Fibroblast of the conjunctiva (primary cell): Measurements from ENCODE around the gene ANKRD13B.

Experiments used
- DNase-seq: peaks from one replicate; pipeline ENCODE4 v3.0.0-alpha.2; 2010; ENCODE audit warnings: low read depth

The ANKRD13B gene

DNA sequence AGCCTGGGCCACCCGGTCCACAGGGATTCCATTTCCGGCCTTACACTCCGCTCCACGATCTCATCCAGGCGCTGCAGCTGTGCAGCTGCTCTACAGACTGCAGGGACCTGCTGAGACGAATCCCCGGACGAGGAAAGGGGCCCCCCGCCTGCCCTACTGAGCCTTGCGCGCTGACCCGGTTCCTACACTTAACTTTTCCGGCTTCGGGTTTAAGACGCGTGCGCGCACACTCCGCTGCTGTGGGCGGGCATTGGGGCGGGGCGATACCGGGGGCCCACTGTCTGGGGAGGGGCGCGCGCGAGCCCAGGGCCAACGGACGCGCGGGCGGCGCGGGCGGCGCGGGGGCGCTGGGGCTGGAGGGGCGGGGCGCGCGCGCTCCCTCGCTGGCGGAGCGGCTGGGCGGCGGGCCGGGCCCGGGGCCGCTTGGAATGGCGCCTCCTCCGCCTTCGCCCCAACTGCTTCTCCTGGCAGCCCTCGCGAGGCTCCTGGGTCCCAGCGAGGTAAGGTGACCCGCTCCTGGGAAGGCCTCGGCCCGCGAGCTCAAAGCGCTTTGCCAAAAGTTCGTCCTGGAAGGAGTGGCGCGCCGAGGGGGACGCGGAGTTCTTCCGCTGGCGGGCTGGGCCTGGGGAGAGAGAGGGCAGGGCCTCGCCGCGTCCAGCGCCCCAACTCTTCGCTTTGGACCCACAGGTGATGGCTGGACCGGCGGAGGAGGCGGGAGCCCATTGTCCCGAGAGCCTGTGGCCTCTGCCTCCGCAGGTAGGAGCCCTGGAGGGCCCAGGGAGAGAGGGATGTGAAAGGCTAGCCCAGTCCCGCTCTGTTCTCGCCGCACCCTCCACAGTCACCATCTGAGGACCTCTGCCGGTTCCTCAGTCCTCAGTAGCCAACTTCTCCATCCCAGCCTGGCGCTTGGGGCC is 24.3 kb upstream of the ANKRD13B start, which contains the start of gene TP53I13:
Gene TP53I13 (plus strand): TSS at position 371 of the 914 bp plus-strand sequence. CDS start 58 bp downstream, at position 429.
- DNase-seq, result no peak

DNA sequence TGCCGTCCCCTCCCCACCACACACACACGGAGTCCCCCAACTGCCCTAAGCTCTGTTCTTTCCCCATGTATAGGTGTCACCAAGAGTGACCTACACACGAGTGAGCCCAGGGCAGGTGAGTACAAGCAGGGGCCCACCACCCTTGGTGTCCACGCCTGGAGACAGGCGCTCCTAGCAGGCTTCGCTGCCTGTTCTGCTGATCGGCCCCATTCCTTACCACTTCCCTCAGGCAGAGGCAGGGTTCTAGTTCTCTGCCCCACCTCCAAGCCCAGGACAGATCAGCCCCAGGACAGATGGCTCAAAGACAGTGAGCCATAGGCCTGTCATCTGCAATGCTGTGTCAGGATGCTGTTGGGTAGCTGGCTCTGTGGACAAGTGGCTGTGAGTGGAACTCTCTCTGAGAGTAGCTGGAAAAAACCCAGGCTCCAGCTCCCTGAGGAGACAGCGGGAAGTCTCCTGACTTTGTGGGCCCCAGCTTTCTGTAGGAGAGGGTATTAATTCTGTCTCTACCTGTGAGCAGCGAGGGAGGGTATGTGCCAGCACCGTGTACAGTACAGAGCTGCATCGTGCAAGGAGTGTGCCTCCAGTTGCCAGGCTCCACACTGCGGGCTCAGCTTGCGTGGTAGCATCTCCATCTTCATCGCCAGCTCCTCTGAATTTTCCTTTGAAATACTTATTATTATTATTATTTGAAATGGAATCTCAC is 23.5 kb upstream of the ANKRD13B start:
- no peak for DNase-seq

DNA sequence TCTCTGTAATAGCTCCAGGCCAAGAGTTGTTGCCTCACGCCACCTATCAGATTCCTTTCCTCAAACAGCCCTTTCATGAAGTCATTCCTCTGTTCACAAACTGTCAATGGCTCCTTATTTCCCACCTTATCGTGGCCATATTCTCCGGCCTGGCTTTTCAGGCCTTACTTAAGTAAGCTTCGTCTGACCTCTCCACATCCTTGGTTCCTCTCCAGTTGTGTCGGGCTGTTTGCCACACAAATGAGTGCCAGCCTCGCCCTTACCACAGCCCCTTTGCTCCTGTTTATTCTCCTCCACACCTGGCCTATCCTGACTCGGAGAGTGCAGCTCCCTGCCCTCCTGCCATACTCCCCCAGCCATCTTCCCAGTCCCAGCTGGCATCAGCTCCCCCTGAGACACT is 22.4 kb upstream of the ANKRD13B start:
- no peak for DNase-seq

DNA sequence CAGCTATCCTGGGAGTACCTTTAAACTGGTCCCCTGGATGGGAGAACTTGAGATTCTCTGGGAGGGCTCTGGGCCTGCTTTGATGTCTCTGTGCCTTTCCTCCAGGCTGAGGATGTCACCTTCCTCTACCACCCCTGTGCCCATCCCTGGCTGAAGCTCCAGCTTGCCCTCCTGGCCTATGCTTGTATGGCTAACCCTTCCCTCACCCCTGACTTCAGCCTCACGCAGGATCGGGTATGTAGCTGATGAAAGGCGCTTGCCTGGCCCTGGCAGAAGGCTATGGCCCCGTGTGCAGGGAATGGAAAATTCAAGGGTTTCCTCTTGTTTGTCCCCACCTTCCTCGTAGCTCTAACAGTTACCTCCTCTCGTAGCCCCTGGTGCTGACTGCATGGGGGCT is 21.4 kb upstream of the ANKRD13B start:
- no peak for DNase-seq

DNA sequence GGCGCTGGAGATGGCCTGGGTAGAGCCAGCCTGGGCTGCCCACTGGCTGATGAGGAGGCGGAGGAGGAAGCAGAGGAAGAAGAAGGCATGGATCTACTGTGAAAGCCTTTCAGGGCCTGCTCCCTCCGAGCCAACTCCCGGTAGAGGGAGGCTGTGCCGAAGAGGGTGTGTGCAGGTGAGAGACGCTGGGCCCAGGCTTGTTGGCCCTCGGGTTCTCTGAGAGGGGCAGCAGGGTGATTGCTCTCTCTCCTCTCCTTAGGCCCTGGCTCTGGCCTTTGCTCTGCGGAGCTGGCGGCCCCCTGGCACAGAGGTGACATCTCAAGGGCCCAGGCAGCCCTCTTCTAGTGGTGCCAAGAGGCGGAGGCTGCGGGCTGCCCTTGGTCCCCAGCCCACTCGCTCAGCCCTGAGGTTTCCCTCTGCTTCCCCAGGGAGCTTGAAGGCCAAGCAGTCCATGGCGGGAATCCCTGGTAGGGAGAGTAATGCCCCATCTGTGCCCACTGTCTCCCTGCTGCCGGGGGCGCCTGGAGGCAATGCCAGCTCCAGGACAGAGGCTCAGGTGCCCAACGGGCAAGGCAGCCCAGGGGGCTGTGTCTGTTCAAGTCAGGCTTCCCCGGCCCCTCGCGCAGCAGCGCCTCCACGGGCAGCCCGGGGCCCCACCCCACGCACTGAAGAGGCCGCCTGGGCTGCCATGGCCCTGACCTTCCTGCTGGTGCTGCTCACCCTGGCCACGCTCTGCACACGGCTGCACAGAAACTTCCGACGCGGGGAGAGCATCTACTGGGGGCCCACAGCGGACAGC is 20.9 kb upstream of the ANKRD13B start:
- DNase-seq, result no peak

DNA sequence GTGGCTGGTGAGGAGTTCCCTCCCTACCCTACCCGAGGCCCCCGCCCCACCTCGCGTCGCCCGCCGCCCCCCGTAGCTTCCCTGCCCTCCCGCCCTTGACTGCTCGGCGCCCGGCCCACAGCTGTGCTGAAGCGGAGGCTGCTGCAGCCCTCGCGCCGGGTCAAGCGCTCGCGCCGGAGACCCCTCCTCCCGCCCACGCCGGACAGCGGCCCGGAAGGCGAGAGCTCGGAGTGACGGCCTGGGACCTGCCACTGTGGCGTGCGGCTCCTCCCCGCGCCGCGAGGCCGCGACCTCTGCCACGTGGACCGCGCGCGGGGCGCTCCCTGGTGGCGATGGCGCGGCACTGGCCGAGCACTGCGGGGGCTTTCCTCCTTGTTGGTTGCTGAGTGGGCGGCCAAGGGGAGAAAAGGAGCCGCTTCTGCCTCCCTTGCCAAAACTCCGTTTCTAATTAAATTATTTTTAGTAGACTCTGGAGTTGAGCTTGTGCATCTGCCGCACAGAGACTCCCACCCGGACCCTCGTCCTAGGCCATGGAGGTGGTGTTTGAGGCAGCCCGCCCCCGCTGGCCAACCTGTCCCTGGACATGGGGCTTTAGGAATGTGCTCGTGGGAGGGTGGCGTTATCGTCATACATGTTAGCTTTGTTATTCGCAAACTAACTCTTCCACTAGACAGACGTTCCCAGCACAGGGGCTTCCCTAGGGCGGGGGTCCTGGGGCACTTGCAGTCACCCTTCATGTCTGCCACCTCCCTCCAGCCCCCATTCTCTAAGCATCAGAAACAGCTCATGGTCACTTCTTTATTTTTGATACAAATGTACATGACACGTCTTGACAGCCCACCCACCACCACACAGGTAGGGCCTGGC is 20.0 kb upstream of the ANKRD13B start:
- no peak for DNase-seq

DNA sequence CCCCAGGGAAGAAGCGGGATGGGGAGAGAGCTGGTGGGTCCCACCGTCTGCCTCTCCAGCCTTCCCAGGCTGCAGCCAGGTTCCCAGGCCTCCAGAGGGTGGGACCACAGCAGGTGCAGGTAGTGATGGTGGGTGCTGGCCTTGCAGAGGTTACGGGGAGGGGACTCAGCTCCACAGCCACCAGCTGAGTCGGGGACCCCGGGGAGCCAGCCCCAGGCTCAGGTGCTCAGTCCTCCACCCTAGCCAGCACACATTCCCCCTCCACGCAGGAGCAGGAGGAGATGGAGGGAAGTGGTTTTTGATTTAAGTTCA is 19.4 kb upstream of the ANKRD13B start:
- DNase-seq, result no peak

DNA sequence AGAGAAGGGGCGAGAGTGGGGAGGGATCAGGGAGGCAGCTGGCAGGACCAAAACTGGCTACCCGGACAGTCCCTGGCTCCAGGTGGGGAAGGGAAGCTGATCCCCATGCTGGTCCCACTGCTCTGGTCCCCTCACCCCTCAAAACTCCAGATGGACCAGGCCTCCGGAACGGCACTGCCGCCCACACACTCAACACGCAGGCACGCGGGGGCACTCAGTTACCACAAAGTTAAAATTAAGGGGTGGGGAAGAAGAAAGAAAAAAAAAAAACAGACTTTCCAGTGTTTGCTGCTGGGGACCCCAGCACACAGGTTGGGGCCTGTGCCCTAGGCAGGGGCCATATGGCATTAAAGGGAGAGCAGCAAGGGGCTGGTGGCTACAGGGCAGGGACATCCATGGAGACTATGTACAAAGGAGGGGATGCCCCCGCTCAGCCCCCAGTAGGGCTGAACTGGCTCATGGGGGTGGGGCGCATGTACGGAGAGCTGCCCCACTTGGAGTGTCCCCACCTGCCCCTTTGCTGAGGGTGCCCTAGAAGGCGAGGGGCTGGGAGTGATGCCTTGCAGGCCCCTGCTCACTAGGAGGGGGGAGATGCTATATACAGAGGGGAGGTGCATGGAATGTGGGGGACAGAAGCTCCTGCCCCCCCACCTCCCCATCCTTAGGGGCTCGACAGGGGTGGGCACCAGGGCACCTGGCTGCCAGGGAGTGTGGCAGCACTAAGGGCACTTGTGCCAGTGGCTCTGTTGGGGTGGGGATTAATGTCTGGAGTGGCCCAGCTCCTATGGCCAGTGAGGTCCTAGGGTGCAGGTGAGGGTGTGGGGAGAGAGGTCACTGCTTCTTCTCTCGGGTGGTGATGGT is 18.8 kb upstream of the ANKRD13B start:
- DNase-seq, result no peak

DNA sequence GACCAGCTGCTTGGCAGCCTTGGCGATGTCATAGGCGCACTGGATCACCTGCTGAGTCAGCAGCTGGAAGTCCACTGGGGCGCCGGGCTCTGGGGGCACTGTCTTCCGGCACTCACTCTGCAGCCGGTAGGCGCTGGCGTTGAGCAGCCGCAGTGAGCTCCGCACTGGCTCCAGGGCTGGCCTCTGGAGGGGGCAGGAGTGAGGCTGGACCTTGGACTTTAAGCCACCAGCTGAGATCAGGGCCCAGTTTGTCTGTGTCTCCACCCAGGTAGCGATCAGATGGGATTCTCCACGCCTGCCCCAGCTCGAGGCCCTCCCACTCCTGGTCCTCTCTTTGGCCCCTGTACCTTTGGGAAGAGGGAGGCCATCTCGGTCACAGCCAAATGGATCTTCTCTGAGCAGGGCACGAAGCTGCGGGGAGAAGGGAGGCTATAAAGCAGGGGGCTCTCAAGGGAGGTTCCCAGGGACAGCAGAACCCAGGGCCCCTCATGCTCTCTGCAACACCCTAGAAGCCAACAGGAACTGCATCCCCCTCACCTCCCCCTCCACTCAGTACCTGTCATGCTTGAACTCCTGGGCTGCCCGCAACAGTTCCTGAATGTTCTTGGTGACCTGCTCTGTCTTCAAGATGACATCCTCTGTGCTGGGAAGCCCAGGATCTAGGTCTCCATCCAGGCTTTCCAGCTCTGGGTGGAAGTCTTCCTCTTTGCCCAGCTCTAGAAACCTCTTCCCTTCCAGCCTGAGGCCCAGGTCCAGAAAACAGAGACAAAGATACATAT is 18.0 kb upstream of the ANKRD13B start:
- no peak for DNase-seq

DNA sequence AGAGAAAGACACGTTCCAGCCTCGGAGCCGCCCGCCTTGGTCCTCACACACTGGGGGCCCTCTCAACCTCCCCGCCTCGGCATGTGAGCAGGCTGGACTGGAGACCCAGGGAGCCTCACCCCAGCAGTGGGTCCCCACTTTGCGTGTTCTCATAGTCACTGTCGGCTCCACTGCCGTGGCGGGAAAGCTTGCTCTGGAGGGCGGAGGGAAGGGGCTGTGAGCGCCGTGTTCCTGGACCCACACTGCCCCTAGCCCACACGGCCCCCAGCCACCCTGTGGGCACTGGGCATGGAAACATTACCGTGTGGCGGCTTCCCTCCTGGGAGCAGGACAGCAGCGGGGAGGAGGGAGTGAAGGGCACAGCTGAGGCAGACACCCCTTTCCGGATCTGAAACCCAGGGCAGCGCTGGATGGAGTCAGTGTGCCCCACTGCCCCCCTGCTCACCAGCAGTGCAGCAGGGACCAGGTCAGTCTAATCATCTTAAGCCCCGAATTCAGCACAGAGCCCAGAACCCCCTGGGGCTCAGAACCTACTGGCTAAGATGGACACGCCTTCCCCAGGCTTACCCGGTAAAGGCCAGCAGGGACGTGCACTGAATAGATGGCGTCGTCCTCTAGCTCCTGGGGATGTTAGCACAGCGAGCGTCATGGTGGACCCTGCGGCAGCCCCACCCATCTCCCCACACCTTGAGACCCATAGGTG is 17.3 kb upstream of the ANKRD13B start:
- no peak for DNase-seq

DNA sequence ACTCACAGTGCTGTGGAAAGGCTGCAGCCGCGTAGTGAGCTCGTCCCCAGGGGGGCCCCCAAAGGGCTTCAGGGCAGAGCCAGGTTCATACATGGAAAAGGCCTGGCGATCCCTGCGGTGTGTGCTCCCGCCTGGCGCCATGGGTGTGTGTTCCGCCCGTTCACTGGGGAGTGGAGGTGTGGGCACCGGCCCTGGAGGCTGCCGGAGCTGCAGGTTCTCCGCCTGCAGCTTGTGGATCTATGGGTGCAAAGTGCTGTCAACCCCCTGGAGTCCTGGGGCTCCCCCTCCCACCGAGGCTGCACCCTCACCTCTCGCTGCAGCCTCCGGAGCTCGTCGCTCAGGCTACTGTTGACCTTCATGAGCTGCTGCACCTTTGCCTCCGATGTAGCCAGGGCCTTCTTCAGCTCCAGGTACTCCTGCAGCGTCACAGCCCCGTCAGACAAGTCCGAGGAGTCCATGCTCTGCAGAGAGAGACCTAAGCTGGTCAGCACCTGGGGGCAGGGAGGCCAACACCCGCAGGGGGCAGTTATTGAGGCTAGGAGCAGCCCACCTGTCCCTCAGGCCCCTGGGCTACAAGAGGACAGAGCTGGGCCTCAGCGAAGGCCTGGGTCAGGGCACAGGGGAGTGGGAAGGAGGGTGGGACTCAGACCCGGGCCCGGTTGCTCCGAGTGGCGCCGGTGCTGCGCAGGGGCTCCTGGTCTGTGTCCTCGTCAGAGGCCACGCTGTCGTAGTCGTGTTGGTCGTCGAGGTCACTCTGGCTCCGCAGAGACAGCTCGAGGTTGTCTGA is 16.5 kb upstream of the ANKRD13B start:
- no peak for DNase-seq

DNA sequence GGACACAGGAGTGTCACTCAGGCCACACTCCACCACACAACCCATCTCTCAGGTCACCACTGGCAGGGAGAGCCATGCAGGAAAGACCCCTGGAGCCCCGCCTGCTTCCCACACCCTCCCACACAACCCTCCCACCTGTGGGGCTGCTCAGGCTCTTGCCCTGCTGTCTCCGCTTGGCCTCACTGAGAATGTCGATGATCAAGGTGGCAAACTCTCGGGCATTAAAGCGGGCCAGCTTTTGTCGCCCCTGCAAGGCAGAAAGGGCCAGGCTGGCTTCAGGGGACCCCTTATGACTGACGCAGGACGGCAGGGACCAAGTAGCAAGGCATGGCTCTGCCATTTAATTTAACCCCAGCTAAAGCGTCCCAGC is 15.9 kb upstream of the ANKRD13B start:
- no peak for DNase-seq

DNA sequence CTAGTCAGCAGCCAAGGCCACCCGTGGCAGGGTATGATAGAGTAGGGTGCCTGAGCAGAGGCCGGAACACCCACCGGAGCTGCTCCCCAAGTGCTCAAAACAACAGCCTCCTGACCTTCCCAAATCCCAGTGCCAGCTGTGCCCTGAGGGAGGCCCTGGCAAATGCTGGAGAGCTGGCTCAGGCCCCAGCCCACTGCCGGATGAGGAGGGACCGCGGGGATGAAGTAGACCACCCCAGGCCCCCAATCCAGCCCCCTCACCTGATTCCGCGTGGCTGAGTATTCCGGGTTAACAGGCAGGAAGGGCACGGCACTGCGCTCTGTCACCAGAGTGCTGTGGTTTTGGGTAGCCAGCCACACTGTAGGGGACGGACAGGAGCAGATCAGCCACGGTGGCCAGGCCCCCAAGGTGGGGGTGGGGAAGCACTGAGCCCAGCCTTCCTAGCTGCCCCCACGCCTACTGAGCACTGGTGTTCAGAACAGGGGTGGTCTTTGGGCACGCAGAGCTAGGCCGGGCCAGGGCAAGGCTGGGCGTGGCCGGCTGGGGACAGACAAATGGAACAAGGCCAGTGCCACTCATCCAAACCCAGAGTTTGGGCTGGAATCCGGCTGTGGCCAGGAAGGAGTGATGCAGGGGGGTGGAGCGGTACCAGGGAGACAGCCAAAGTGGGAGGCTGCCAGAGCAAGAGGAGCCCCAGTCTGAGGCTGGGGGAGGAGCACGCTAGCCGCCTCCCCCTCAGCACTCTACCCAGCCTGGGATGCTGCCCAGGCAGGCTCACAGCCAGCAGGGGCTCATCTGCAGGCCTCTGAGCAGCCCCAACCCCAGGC is 15.3 kb upstream of the ANKRD13B start:
- peak; percentile 40 for DNase-seq

DNA sequence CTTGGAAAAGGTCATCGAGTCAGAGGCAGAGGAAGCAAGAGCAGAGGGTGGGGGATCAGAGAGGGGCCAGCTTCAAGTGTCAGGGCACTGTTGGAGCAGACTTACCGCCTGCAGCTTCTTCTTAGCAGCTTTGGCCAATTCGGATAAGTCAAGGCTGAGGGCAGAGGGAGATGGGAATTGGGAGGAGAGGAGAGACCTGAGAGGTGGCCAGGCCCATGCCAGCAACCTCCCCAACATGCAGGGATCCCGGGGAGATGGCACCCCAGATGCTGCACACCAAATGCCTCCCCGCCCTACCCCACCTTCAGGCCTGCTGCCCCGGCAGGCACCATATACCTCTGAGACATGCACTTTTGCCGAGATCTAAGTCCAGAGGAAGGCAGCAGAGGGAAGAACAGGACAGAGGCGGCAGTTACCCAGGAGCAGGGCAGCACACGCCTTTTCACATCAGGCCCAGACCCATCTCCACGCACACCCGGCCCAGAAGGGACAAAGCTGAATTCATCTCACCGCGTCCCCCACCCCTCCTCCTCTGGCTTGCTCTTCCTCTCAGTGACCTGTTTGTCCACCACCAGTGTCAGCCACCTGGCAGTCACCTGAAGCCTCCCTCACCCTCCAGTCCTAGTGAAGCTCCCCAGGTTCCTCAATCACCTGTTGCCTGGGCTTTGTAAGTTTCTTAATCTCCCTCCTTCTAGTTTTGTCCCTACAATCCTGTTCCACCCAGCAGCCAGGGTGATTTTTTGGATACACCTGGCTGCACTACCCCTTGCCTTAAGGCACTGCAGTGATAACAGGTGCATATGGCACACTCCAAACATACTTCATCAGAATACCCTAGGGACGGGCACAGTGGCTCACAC is 14.1 kb upstream of the ANKRD13B start:
- no peak for DNase-seq

DNA sequence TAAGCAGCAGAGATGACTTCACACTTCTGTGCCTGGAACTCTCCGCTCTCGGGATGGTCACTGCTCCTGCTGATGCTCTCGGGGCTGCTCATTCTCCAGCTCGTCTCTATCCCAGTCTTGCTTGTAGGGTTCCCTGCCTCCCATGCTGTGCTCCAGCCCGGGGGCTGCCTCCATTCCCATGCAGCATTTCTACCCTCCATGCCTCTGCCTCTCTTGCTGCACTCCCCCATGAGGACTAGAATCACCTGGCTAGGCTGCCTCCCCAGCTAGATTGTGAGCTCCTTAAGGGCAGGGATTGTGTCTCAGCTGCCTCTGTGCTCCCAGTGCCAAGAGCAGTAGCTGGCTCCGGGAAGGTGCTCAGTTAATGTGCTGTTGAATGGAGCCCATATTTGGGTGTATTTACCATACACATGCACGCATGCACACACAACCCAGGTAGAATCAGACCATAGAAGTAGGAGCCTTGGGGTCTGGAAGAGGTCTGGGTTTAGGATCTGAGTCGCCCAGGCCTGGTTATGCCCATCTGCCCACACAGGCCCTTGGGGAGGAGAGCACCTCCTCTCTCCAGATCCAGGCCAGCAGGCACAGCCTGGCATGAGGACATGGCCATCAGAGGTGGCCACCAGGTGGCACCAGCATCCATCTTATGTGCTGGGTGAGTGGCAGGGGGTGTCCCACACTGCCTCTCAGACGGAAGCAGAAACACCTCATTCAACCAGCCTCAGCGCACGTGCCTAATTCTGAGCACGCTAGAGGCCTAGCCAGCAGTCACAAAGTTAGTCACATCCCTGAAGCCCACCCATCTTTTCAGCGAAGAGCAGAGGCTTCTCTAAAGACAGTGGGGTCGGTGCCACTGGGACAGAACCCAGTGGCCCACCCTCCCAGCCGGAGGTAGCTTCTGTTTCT is 12.8 kb upstream of the ANKRD13B start:
- DNase-seq, result peak; percentile 69
